ENCODE data around the gene UBTD2. TPM values are rescaled to one million over a fixed set of nuclear protein-coding genes. Genes with fewer than 3 reads are reported as not detected.
"Not testable (repeated sequence)": the region's sequence is repeated elsewhere in the genome, so short reads cannot be mapped to it uniquely, and the experiment has no call there.

Gene UBTD2
- total RNA-seq (ENCODE audit: low replicate concordance): 21.5 and 28.4 TPM in 2 replicates

GRCh38 chr5:172283020-172283861, at the start of gene UBTD2:
Gene UBTD2 (minus strand): TSS chr5:172283764. CDS start chr5:172283665, 99 bp downstream.
- DNase-seq (ENCODE audit: low read depth): peak; percentile 67
- peak; percentile 37 for TF ChIP-seq CTCF (IDR thresholded peaks at IDR 0.05; ENCODE audit: insufficient read depth, low read length)
- H3K4me3 ChIP-seq (ENCODE audit: low read depth, low read length): peak within 1 kb of the TSS; percentile 79

- H3K4me3 ChIP-seq (ENCODE audit: low read depth, low read length); DNase-seq (ENCODE audit: low read depth): not testable (repeated sequence)
These were observed 43.3 kb upstream of the UBTD2 start for GRCh38 chr5:172326901-172327300.

GRCh38 chr5:172325452-172325851, 41.9 kb upstream of the UBTD2 start:
- no peak overlapping the region for H3K4me3 ChIP-seq (ENCODE audit: low read depth, low read length)
- DNase-seq (ENCODE audit: low read depth): no peak
- TF ChIP-seq CTCF (IDR thresholded peaks at IDR 0.05; ENCODE audit: insufficient read depth, low read length): no peak

DNA sequence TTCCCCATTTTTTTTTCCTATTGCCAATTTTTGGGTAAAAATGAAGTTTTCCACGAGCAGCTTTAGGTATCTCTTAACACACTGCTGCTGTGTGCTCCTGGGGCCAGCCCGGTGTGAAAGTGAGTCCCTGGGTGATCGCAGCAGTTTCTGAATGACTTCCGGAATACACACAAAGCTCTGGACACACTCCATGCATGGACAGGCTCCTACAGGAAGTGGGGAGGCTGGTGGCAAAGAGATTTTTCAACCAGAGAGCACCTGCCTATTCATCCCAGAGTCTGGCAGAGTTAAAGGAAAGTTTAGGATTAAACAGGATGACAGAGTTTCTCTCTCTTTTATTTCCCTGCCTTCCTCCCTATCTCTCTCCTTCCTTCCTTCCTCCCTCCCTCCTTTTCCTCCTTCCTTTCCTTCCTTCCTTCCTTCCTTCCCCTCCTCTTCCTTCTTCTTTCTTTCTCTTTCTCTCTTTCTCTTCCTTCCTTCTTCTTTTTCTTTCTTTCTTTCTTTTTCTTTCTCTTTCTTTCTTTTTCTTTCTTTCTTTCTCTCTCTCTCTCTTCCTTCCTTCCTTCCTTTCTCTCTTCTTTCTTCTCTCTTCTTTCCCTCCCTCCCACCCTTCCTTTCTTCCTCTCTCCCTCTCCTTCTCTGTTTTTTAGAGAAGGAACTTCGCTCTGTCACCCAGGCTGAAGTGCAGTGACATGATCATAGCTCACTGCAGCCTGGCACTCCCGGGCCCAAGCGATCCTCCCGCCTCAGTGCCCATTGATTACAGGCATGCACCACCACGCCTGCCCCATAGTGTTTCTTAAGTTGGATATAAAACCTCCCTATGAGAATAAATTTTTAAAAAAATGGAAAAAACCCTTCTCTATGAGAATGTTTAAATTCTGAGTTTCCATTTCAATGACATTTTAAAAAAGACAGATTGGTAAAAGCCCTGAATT, 38.7 kb upstream of the UBTD2 start:
- no peak for TF ChIP-seq CTCF (IDR thresholded peaks at IDR 0.05; ENCODE audit: insufficient read depth, low read length)
- no peak for DNase-seq (ENCODE audit: low read depth)
- no peak overlapping the region for H3K4me3 ChIP-seq (ENCODE audit: low read depth, low read length)

DNA sequence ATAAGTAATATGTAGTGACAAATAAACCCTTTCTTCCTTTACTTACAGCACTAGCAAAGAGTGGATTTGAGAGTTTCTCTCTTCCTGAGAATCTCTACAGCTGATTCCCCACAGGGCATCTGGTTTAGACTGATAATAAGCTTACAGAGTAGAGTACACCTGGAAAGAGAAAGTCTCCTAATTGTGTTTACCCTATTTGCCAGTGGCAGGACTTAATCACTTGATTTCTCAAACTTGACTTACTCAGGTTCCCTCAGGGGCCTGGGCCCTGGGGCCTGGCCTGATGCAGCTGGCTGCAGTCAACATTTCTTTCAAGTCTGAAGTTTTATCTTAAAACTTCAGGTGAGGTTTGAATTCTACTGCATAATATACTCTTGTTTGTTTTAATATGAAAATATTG, 38.0 kb upstream of the UBTD2 start:
- DNase-seq (ENCODE audit: low read depth): no peak
- TF ChIP-seq CTCF (IDR thresholded peaks at IDR 0.05; ENCODE audit: insufficient read depth, low read length): no peak
- no peak overlapping the region for H3K4me3 ChIP-seq (ENCODE audit: low read depth, low read length)

- TF ChIP-seq CTCF (IDR thresholded peaks at IDR 0.05; ENCODE audit: insufficient read depth, low read length): no peak
- DNase-seq (ENCODE audit: low read depth): peak; percentile 28
- H3K4me3 ChIP-seq (ENCODE audit: low read depth, low read length): no peak overlapping the region
These were observed 36.3 kb upstream of the UBTD2 start for GRCh38 chr5:172319708-172320441.

All from fibroblast of the aortic adventitia (primary cell).